Measurements from ENCODE around the gene CRELD2.

The CRELD2 gene

DNA sequence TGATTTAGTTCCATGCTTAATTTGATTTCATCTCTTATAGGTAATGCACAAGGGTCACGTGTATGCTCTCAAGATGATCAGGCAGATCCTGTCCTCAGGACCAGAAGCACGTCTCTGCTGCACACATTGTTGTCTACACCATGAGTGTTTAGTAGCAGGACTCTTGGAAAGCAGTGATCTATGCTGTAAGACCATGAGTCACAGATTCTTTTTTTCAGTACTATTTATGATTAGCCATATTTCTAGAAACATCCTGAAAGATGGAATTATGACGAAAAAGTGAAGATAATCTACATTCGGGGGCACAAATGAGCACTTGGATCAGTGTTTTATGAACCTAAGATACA is 35.2 kb upstream of the CRELD2 start:
- Histone ChIP-seq H3K4me3 (ENCODE audit: insufficient read depth, low read length, poor library complexity, severe bottlenecking) (no peak overlapping the region), H4K20me1 (ENCODE audit: low read depth, low read length) (peaks cover 3% of the 10 kb centered on the region; the same call in 1 of the 2 replicates), H3K36me3 (ENCODE audit: low read length) (peaks cover 12% of the 10 kb centered on the region), H3K9me3 (ENCODE audit: insufficient read depth, low read length) (no peaks in the 10 kb centered on the region), H3F3A (ENCODE audit: insufficient read depth) (no peaks in the 10 kb centered on the region), H3K4me2 (ENCODE audit: low read depth, low read length, poor library complexity, severe bottlenecking) (no peak overlapping the region), H3K27me3 (ENCODE audit: low read length) (no peaks in the 10 kb centered on the region), H3K9ac (ENCODE audit: low read length) (no peak overlapping the region), H2AFZ (ENCODE audit: low read depth, low read length, severe bottlenecking) (no peak overlapping the region), H3K27ac (ENCODE audit: low read depth, low read length) (no peak overlapping the region), H3K9me2 (replicated peaks; ENCODE audit: insufficient read depth, low read length) (no peaks in the 10 kb centered on the region), H3K79me2 (ENCODE audit: insufficient read depth, low read length) (peaks cover 53% of the 10 kb centered on the region)
- TF ChIP-seq EZH2phosphoT487 (conservative IDR thresholded peaks at IDR 0.05; ENCODE audit: low read length) = no peak
- TF ChIP-seq, protein P1, sequence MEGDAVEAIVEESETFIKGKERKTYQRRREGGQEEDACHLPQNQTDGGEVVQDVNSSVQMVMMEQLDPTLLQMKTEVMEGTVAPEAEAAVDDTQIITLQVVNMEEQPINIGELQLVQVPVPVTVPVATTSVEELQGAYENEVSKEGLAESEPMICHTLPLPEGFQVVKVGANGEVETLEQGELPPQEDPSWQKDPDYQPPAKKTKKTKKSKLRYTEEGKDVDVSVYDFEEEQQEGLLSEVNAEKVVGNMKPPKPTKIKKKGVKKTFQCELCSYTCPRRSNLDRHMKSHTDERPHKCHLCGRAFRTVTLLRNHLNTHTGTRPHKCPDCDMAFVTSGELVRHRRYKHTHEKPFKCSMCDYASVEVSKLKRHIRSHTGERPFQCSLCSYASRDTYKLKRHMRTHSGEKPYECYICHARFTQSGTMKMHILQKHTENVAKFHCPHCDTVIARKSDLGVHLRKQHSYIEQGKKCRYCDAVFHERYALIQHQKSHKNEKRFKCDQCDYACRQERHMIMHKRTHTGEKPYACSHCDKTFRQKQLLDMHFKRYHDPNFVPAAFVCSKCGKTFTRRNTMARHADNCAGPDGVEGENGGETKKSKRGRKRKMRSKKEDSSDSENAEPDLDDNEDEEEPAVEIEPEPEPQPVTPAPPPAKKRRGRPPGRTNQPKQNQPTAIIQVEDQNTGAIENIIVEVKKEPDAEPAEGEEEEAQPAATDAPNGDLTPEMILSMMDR (IDR thresholded peaks at IDR 0.05; ENCODE audit: insufficient read depth, low read length, poor library complexity, severe bottlenecking) = no peak

DNA sequence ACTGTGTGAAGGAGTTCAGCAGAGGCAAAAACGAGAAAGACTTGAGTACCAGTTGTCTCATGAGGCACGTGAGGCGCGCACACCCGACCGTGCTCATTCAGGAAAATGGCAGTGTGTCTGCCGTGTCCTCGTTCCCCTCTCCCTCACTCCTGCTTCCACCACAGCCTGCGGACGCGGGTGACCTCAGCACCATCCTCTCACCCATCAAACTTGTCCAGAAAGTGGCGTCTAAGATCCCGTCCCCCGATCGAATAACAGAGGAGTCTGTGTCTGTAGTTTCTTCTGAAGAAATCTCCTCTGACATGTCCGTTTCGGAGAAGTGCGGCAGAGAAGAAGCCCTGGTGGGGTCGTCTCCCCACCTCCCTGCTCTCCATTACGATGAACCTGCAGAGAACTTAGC is 34.4 kb upstream of the CRELD2 start:
- peaks cover 3% of the 10 kb centered on the region; the same call in 1 of the 2 replicates for H4K20me1 ChIP-seq (ENCODE audit: low read depth, low read length)
- peaks cover 15% of the 10 kb centered on the region for H3K36me3 ChIP-seq (ENCODE audit: low read length)
- no peak overlapping the region for H2AFZ ChIP-seq (ENCODE audit: low read depth, low read length, severe bottlenecking)
- no peak overlapping the region for H3K27ac ChIP-seq (ENCODE audit: low read depth, low read length)
- no peaks in the 10 kb centered on the region for H3K27me3 ChIP-seq (ENCODE audit: low read length)
- no peaks in the 10 kb centered on the region for H3F3A ChIP-seq (ENCODE audit: insufficient read depth)
- H3K79me2 ChIP-seq (ENCODE audit: insufficient read depth, low read length) = peaks cover 49% of the 10 kb centered on the region
- no peak overlapping the region for H3K9ac ChIP-seq (ENCODE audit: low read length)
- no peak overlapping the region for H3K4me2 ChIP-seq (ENCODE audit: low read depth, low read length, poor library complexity, severe bottlenecking)
- H3K9me2 ChIP-seq (replicated peaks; ENCODE audit: insufficient read depth, low read length) = no peaks in the 10 kb centered on the region
- TF ChIP-seq EZH2phosphoT487 (conservative IDR thresholded peaks at IDR 0.05; ENCODE audit: low read length) = no peak
- TF ChIP-seq, protein P1 (IDR thresholded peaks at IDR 0.05; ENCODE audit: insufficient read depth, low read length, poor library complexity, severe bottlenecking) = no peak
- no peak overlapping the region for H3K4me3 ChIP-seq (ENCODE audit: insufficient read depth, low read length, poor library complexity, severe bottlenecking)
- no peaks in the 10 kb centered on the region for H3K9me3 ChIP-seq (ENCODE audit: insufficient read depth, low read length)

DNA sequence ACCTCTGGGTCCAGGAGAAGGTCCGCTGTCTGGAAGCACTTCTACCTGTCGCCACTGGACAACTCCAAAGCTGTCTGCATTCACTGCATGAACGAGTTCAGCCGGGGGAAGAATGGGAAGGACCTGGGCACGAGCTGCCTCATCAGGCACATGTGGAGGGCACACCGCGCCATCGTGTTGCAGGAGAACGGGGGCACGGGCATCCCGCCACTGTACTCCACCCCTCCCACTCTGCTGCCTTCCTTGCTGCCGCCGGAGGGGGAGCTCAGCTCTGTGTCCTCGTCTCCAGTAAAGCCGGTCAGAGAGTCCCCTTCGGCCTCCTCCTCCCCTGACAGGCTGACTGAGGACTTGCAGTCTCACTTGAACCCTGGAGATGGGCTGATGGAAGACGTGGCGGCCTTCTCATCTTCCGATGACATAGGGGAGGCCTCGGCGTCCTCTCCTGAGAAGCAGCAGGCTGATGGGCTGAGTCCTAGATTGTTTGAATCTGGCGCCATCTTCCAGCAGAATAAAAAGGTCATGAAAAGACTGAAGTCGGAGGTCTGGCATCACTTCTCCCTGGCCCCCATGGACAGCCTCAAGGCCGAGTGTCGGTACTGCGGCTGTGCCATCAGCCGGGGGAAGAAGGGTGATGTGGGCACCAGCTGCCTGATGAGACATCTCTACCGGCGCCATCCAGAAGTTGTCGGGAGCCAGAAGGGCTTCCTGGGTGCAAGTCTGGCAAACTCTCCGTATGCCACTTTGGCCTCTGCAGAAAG is 33.8 kb upstream of the CRELD2 start:
- H3K4me2 ChIP-seq (ENCODE audit: low read depth, low read length, poor library complexity, severe bottlenecking) = no peak overlapping the region
- H4K20me1 ChIP-seq (ENCODE audit: low read depth, low read length) = peaks cover 3% of the 10 kb centered on the region; the same call in 1 of the 2 replicates
- H3K27ac ChIP-seq (ENCODE audit: low read depth, low read length) = no peak overlapping the region
- H2AFZ ChIP-seq (ENCODE audit: low read depth, low read length, severe bottlenecking) = no peak overlapping the region
- no peak overlapping the region for H3K4me3 ChIP-seq (ENCODE audit: insufficient read depth, low read length, poor library complexity, severe bottlenecking)
- no peaks in the 10 kb centered on the region for H3K27me3 ChIP-seq (ENCODE audit: low read length)
- H3K9ac ChIP-seq (ENCODE audit: low read length) = no peak overlapping the region
- H3K9me2 ChIP-seq (replicated peaks; ENCODE audit: insufficient read depth, low read length) = no peaks in the 10 kb centered on the region
- peaks cover 17% of the 10 kb centered on the region for H3K36me3 ChIP-seq (ENCODE audit: low read length)
- no peaks in the 10 kb centered on the region for H3K9me3 ChIP-seq (ENCODE audit: insufficient read depth, low read length)
- peaks cover 52% of the 10 kb centered on the region for H3K79me2 ChIP-seq (ENCODE audit: insufficient read depth, low read length)
- H3F3A ChIP-seq (ENCODE audit: insufficient read depth) = no peaks in the 10 kb centered on the region
- TF ChIP-seq, protein P1 (IDR thresholded peaks at IDR 0.05; ENCODE audit: insufficient read depth, low read length, poor library complexity, severe bottlenecking) = no peak
- TF ChIP-seq EZH2phosphoT487 (conservative IDR thresholded peaks at IDR 0.05; ENCODE audit: low read length) = no peak

All from SU-DHL-6 (cell line).